IPS DF 6.9 (cell line): ENCODE measurements around the gene FBXO31.
"Not testable (repeated sequence)": the region's sequence is repeated elsewhere in the genome, so short reads cannot be mapped to it uniquely, and the experiment has no call there.

Experiments used
- DNase-seq: peaks from one replicate; pipeline ENCODE4 v3.0.0-alpha.2; 2013; ENCODE audit warnings: low read depth, low spot score
- H3K27ac ChIP-seq: one replicate; pipeline ENCODE4 v1.5.1; 2013; ENCODE audit warnings: low read length, control low read depth
- H3K27me3 ChIP-seq: 2 replicates; pipeline ENCODE4 v1.6.1; 2013; ENCODE audit warnings: mild to moderate bottlenecking, low read length; ENCODE audit not compliant: control insufficient read depth, insufficient read depth
- H3K36me3 ChIP-seq: 2 replicates; pipeline ENCODE4 v1.6.1; 2013; ENCODE audit warnings: low read length; ENCODE audit not compliant: control insufficient read depth, insufficient read depth
- H3K4me1 ChIP-seq: 2 replicates; pipeline ENCODE4 v1.6.1; 2013; ENCODE audit warnings: low read length; ENCODE audit not compliant: control insufficient read depth, insufficient read depth
- H3K4me3 ChIP-seq: 2 replicates; pipeline ENCODE4 v1.5.1; 2013; ENCODE audit warnings: mild to moderate bottlenecking, low read length
- H3K9me3 ChIP-seq: 2 replicates; pipeline ENCODE4 v1.6.1; 2013; ENCODE audit warnings: low read length, inconsistent platforms; ENCODE audit not compliant: control insufficient read depth, insufficient read depth
- WGBS: extraction: QIAGEN DNeasy Blood & Tissue Kit; methylation state at CpG from one replicate; pipeline ENCODE4 v1.1.7; 2013; ENCODE audit warnings: mixed read lengths, missing lambda C conversion rate; ENCODE audit not compliant: insufficient read length, insufficient coverage; 5-methylcytosine and 5-hydroxymethylcytosine counted together

FBXO31 gene

GRCh38 chr16:87362828-87363559, 20.6 kb downstream of the FBXO31 start:
- H3K27me3 ChIP-seq, DNase-seq, H3K36me3 ChIP-seq, H3K4me1 ChIP-seq, H3K27ac ChIP-seq, H3K4me3 ChIP-seq, H3K9me3 ChIP-seq: not testable (repeated sequence)
- WGBS = no CpG with 5 or more reads among the region's 13 CpGs

- no peak for DNase-seq
- Histone ChIP-seq H3K27ac (no peak overlapping the region), H3K36me3 (peaks cover 7% of the 10 kb centered on the region; the same call in 1 of the 2 replicates), H3K9me3 (no peaks in the 10 kb centered on the region), H3K4me1 (no peaks in the 10 kb centered on the region; the same call in 1 of the 2 replicates), H3K4me3 (no peak overlapping the region), H3K27me3 (no peaks in the 10 kb centered on the region)
- WGBS = no CpG with 5 or more reads among the region's 8 CpGs
Observed at GRCh38 chr16:87361916-87362619, 21.5 kb downstream of the FBXO31 start.

- no peaks in the 10 kb centered on the region for H3K27me3 ChIP-seq
- no peaks in the 10 kb centered on the region for H3K9me3 ChIP-seq
- peaks cover 7% of the 10 kb centered on the region; the same call in 1 of the 2 replicates for H3K36me3 ChIP-seq
- H3K27ac ChIP-seq = no peak overlapping the region
- no peak for DNase-seq
- no peaks in the 10 kb centered on the region; the same call in 1 of the 2 replicates for H3K4me1 ChIP-seq
- H3K4me3 ChIP-seq = no peak overlapping the region
- WGBS = no CpG with 5 or more reads among the region's 16 CpGs
Observed at GRCh38 chr16:87360862-87361610, 22.5 kb downstream of the FBXO31 start.

- Histone ChIP-seq H3K36me3 (peaks cover 7% of the 10 kb centered on the region; the same call in 1 of the 2 replicates), H3K4me1 (no peaks in the 10 kb centered on the region; the same call in 1 of the 2 replicates), H3K4me3 (no peak overlapping the region), H3K9me3 (no peaks in the 10 kb centered on the region), H3K27me3 (no peaks in the 10 kb centered on the region), H3K27ac (no peak overlapping the region)
- no CpG with 5 or more reads among the region's 7 CpGs for WGBS
- no peak for DNase-seq
Observed at GRCh38 chr16:87359121-87359520, 24.5 kb downstream of the FBXO31 start.

- H3K27me3 ChIP-seq = no peaks in the 10 kb centered on the region
- peaks cover 7% of the 10 kb centered on the region; the same call in 1 of the 2 replicates for H3K36me3 ChIP-seq
- DNase-seq = no peak
- H3K4me1 ChIP-seq = no peaks in the 10 kb centered on the region
- no peak overlapping the region for H3K27ac ChIP-seq
- no peaks in the 10 kb centered on the region for H3K9me3 ChIP-seq
- WGBS = no CpG with 5 or more reads among the region's 9 CpGs
- no peak overlapping the region for H3K4me3 ChIP-seq
Observed at GRCh38 chr16:87358696-87359095, 24.9 kb downstream of the FBXO31 start.

- peaks cover 7% of the 10 kb centered on the region; the same call in 1 of the 2 replicates for H3K36me3 ChIP-seq
- H3K4me1 ChIP-seq = no peaks in the 10 kb centered on the region
- H3K27ac ChIP-seq = no peak overlapping the region
- no peaks in the 10 kb centered on the region for H3K9me3 ChIP-seq
- no CpG with 5 or more reads among the region's 17 CpGs for WGBS
- H3K27me3 ChIP-seq = no peaks in the 10 kb centered on the region
- no peak overlapping the region for H3K4me3 ChIP-seq
- no peak for DNase-seq
Observed at GRCh38 chr16:87358250-87358649, 25.3 kb downstream of the FBXO31 start.

- H3K4me1 ChIP-seq = no peaks in the 10 kb centered on the region
- no CpG with 5 or more reads among the region's 8 CpGs for WGBS
- DNase-seq = no peak
- no peaks in the 10 kb centered on the region for H3K27me3 ChIP-seq
- no peaks in the 10 kb centered on the region for H3K9me3 ChIP-seq
- no peak overlapping the region for H3K27ac ChIP-seq
- no peak overlapping the region for H3K4me3 ChIP-seq
- H3K36me3 ChIP-seq = peaks cover 7% of the 10 kb centered on the region; the same call in 1 of the 2 replicates
Observed at GRCh38 chr16:87356491-87356853, 27.1 kb downstream of the FBXO31 start.

- Histone ChIP-seq H3K27me3 (no peaks in the 10 kb centered on the region), H3K4me3 (no peak overlapping the region), H3K9me3 (no peaks in the 10 kb centered on the region), H3K27ac (no peak overlapping the region), H3K4me1 (no peaks in the 10 kb centered on the region), H3K36me3 (peaks cover 4% of the 10 kb centered on the region; the same call in 1 of the 2 replicates)
- no CpG with 5 or more reads among the region's 17 CpGs for WGBS
- no peak for DNase-seq
Observed at GRCh38 chr16:87353613-87354012, 30.0 kb downstream of the FBXO31 start.

- no peaks in the 10 kb centered on the region for H3K9me3 ChIP-seq
- no peak overlapping the region for H3K4me3 ChIP-seq
- no peak overlapping the region for H3K27ac ChIP-seq
- WGBS = no CpG with 5 or more reads among the region's 15 CpGs
- DNase-seq = no peak
- H3K4me1 ChIP-seq = no peaks in the 10 kb centered on the region
- no peaks in the 10 kb centered on the region for H3K36me3 ChIP-seq
- no peaks in the 10 kb centered on the region for H3K27me3 ChIP-seq
Observed at GRCh38 chr16:87352818-87353217, 30.8 kb downstream of the FBXO31 start.

- no CpG with 5 or more reads among the region's 9 CpGs for WGBS
- H3K36me3 ChIP-seq = no peaks in the 10 kb centered on the region
- H3K27ac ChIP-seq = no peak overlapping the region
- H3K9me3 ChIP-seq = no peaks in the 10 kb centered on the region
- DNase-seq = no peak
- H3K4me3 ChIP-seq = no peak overlapping the region
- no peaks in the 10 kb centered on the region for H3K27me3 ChIP-seq
- H3K4me1 ChIP-seq = no peaks in the 10 kb centered on the region
Observed at GRCh38 chr16:87351320-87351698, 32.3 kb downstream of the FBXO31 start.
